Amniotic epithelial cell (primary cell): Measurements from ENCODE around the gene KCNJ12.
"Not testable (repeated sequence)": the region's sequence is repeated elsewhere in the genome, so short reads cannot be mapped to it uniquely, and the experiment has no call there.

ENCODE experiments used
- DNase-seq: peaks from one replicate; pipeline ENCODE4 v3.0.0-alpha.2; 2010; ENCODE audit warnings: low read depth

Gene KCNJ12

DNA sequence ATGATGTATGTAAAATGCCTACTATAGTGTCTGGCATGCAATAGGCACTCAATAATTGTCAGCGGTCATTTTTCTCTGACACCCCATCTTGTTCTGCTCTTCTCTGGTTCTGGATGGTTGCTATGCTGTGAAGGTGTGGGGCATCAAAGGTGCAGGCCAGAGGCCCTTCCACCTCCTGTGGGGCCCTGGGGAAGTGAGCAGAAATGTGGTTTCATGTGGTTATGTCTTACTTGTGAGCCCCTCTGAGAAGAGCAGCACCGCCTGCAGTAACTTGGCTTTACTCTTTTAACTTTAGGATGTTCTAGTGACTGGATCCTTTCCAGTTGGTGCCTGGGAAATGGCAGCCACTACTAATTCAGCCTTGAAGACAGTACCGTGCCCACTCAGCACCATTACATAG lies 32.1 kb downstream of the KCNJ12 start:
- not testable (repeated sequence) for DNase-seq

DNA sequence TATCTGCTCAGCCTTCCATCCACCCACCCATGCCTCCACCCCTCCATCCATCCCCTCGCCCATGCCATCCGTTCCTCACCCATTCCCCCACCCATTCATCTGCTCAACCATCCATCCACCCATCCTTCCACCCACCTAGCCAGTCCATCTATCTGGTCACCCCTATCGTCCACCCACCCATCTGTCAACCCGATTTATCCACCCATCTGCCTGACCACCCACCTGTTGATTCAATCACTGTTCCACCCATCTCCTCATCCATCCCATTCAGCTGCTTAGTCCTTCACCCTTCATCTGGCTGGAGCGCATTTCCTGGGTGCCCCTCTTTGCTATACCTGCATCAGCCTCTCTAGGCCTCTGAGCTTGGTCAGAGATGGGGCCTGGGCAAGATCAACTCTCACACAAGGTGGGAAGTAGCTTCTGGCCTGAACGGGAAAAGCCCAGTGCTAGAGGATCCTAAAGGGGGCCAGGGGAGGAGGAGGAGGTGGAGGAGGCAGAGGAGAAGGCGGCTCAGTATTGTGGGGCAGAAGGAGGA lies 32.7 kb downstream of the KCNJ12 start:
- not testable (repeated sequence) for DNase-seq

DNA sequence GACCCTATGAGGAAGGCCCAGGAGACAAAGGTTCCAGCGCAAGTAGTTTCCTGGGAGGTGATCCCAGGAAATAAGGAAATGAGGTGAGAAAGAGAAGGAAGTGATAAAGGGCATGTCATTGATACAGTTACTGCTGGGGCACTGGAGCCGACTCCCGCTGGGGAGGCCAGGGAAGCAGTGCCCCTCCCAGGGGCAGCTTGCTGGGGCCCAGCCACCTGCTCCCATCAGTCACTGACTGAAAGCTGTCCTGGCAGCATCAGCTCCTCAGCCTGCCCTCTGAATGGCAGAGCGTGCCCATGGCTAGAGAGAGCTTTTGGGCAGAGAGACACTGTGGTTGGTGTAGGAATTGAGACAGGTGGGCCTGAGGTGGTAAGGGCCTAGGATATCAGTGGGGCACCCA lies 33.2 kb downstream of the KCNJ12 start:
- not testable (repeated sequence) for DNase-seq

DNA sequence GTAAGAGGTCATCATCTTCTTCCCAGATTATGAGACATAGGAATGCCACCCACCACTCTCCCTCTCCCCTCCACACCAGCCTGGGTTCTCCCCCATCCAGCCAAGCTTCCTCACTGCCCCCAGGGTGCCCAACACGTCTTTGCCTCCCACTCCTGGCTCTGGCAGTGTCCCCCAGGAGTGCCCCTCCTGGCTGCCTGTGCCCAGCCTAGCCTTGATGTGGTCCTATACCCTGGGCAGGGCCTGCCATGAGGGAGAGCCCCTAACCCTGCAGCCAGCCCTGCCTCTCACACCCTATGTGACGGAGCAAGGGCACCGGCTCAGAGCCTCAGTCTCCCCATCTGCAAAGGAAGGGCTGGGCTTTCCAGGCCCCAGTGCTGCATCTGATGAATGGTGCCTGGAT lies 33.8 kb downstream of the KCNJ12 start:
- DNase-seq: not testable (repeated sequence)

DNA sequence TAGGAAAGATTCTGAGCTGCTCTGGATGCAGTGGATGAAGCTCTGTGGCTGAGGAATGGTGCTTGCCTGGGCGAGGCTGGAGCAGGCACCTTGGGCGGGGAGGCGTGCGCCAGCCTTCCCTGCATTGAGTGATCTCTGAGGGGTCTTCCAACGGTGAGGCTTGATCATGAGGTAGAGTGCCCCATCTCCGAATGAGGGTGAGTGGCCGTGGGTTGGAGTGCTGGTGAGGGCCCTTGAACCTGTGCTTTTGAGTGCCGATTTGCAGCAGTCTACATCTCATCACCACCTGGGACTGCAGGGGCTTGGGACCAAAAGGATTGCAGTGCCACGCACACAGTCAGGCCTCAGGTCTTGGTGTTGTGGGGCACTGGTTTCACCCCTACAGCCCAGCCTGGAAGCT lies 34.2 kb downstream of the KCNJ12 start:
- not testable (repeated sequence) for DNase-seq

DNA sequence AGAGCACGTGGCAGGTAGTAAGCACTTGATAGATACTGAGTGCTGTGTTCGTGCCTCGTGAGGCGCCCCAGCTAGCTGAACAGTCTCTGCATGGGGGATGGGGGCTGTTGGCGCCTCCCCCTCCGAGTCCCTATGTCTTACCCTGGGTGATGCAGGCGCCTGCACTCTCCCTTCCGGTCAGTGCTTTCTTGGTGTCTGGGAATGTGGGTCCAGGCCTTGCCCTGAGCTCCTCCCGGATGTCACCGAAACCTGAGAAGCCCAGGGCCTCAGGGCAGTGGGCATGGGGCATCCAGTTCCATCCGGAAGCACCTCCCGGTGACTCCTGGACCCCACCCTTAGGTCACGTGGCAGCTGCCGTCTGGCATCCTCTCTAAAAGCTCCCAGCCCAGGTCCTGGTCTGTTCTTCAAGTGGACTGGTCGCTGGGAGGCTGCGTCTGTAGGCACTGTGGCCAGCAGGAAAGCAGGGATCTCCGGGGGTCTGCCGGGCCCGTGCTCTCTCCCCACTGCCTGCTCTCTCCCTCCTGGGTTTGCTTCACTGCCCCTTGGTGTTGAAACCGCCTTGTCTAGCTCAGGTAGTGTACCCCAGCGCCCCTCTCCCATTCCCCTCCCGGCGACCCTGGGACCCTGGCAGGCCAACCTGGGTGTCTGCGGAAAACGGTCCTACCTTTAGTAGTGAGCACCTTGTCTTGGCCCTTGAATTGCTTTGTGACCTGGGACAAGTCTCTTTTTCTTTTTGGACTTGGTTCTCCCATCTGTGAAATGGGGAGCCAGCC lies 34.9 kb downstream of the KCNJ12 start:
- not testable (repeated sequence) for DNase-seq

DNA sequence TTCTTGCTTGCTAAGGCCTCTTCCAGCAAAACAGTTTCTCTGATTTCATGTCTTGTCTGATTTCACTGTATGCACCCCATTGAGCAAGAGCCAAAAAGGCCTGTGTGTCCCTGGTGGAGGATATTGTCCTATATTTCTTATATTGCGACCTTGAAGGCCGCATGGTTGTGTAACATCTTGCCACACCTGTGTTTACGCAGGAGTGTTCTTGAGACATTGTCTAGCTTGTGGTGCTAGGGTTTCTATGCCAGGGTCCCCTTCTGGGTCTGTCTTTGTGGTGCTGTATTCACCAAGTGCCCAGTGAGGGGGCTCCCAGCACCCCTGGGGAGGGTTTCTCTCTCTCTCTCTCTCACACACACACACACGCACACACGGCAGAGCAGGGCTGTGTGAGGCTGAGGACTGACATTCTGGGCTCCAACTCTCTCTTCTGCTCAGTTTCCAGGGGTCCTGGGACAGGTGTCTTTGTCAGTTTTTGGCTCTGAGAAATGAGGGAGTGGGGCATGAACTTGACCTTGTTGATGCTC lies 35.6 kb downstream of the KCNJ12 start:
- DNase-seq: not testable (repeated sequence)

DNA sequence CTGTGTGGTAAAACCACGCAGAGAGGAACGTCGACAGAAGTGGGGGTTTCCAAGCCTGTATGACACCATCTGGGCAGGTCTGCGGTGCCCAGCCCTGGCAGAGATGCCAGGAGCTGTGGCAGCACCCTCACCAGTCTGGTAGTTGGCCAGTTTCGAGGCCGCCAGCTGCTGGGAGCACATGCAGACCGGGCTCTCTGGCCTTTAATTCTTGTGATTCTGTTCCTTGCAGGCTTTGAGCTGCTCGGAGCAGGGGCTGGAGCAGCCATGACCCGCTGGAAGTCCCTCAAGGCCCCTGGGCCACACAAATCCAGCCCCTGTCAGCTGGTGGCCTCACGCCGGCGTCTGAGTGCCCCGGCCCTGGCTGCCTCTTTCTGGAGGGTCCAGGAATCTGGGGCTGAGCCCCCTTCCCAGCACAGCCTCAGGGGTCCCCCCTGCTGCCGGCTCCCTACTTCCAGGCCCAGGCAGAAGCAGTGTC lies 36.1 kb downstream of the KCNJ12 start:
- DNase-seq: not testable (repeated sequence)

DNA sequence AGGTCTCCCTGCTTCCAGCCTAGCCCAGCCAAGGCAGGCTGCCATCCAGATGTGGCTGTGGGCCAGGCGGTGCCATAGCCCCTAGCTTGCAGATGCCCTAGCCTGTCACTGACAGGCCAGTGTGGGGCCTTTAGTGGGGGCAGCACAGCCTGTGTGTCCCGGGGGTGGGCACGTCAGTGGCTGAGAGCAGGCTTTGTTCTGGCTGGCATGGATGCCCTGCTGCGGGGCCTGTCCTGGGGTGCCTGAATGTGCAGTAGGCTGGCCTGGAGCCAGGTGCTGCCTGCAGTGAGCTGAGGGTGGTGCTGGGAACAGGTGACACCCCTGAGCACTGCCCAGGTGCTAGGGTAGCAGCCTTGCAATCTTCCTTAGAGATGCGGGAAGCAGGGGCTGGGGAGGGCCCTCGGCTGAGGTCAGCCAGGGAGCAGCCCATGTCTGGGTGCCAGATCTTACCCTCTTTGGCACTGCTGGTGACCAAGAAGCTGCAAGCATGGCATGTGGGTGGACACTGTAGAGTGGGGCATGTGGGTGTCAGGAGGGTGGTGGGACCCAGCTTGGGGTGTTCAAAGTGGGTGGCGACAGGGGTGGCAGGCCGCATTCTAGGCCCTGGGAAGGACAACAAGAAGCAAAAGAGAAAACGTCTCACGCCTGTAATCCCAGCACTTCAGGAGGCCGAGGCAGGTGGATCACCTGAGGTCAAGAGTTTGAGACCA lies 37.6 kb downstream of the KCNJ12 start:
- DNase-seq: not testable (repeated sequence)

DNA sequence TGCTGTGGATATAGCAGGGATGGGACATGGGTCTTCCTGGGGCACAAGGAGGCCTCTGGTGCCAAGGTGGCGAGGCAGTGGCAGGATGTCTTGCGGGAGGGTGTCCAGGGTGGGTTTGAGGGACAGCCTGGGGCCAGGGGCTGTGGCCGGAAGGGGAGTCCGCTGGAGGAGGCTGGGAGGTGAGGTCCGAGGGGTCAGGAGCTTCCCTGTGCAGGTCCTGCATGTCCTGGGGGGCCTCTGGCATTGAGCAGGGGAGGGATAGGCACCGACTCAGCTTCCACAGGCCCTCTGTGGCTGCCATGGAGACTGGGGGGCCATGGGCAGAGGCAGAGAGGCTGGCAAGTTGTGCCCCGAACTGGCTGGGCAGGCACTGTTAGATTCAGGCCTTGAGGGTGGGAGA lies 38.5 kb downstream of the KCNJ12 start:
- DNase-seq: not testable (repeated sequence)

DNA sequence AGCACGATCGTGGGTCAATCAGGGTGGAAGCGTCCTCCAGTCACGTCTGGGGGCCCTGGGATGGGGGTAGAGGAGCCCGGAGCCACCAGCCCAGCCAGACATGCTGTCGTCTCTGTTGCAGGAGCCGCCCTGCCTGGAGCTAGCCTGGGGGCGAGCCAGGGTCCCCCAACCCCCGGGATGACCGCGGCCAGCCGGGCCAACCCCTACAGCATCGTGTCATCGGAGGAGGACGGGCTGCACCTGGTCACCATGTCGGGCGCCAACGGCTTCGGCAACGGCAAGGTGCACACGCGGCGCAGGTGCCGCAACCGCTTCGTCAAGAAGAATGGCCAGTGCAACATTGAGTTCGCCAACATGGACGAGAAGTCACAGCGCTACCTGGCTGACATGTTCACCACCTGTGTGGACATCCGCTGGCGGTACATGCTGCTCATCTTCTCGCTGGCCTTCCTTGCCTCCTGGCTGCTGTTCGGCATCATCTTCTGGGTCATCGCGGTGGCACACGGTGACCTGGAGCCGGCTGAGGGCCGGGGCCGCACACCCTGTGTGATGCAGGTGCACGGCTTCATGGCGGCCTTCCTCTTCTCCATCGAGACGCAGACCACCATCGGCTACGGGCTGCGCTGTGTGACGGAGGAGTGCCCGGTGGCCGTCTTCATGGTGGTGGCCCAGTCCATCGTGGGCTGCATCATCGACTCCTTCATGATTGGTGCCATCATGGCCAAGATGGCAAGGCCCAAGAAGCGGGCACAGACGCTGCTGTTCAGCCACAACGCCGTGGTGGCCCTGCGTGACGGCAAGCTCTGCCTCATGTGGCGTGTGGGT lies 39.2 kb downstream of the KCNJ12 start:
- DNase-seq: not testable (repeated sequence)

DNA sequence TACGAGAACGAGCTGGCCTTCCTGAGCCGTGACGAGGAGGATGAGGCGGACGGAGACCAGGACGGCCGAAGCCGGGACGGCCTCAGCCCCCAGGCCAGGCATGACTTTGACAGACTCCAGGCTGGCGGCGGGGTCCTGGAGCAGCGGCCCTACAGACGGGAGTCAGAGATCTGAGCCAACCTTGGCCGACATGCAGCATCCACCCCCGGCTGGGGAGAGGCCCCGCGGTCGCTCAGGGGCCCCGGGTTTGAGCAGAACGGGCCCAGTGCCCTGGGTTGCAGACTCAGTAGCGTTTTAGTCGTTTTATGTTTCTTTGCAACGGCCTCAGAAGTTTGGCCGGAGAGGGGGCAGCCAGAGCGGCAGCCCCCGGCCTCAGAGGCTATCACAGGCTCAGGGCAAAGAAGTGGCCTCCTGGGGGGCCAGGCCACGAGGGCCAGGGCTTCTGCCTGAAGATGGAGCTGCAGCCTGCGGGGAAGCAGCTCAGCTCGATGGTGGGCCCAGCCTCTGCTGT lies 40.4 kb downstream of the KCNJ12 start:
- not testable (repeated sequence) for DNase-seq

DNA sequence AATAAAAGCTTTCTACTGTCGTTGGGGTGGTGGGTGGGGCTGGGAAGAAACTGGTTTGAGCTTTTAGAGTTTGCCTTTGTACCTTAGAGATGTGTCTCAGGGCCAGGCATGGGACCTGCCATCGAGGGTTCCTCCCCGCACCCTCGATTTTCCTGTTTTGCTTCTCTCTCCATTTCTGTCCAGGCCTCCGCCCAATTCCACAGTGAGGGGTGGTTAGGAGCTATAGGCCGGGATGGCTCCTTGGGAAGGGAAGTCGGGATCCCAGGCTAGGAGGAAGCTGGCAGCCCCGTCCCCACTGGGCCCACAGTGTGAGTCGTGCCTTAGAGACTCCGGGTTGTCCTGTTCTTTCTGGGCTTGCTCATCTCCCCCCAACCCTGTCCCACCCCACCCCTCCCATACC lies 41.2 kb downstream of the KCNJ12 start:
- DNase-seq: not testable (repeated sequence)

DNA sequence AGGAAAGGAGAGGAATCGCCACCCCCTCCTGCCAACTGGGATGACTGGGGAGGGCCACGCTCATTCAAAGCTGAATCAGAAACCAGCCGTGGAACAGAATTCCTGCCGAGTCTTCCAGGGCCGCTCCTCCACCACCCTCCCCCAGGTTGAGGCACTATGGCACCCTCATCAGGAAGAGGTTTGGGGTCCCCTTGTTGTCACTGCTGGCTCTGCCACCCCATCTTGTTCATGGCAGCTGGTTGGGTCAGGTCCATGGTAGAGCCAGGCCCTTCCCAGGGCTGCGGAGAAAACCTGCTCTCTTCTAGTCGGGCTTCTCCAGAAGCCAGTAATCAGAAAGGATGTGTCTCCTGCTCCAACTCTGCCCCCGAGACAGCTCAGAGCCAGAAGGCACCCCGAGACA lies 41.8 kb downstream of the KCNJ12 start:
- no peak for DNase-seq

DNA sequence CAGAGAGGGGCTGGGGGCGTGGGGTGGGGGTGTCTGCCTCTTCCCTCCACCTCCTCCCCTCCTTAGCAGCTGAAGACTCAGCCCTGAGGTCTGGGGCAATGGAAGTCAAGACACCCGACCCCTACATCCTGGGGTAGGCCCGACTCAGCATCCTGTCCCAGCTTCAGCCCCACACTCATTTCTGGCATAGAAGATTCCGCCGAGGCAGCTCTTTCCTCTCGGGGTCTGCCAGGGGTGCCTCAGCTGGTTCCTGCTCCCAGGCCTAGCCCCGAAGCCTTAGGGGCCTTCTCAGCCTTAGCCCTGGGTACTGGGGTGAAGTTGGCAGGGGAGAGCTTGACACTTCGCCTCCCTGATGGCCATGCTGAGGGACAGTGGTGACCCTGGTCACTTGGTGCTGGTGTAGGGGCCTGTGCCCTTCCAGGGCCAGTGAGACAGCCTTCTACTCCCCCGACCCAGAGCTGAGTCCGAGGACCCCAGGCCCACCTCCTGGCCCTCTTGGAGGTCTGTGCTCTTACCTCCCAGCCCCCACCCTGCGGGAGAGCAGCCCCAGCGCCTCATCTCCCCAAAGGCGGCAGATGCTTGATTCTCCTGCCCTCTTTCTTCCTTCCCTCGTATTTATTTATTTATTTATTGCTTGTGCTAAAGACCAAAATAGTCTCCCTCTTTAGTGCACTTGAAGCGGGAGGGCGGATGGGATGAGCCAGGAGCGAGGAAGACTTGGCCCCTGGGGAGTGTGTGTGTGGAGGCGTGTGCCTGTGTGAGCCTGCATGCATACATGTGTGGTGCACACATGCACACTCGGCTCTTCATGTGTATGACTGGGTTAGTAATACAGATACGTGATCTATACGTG lies 42.5 kb downstream of the KCNJ12 start:
- no peak for DNase-seq

DNA sequence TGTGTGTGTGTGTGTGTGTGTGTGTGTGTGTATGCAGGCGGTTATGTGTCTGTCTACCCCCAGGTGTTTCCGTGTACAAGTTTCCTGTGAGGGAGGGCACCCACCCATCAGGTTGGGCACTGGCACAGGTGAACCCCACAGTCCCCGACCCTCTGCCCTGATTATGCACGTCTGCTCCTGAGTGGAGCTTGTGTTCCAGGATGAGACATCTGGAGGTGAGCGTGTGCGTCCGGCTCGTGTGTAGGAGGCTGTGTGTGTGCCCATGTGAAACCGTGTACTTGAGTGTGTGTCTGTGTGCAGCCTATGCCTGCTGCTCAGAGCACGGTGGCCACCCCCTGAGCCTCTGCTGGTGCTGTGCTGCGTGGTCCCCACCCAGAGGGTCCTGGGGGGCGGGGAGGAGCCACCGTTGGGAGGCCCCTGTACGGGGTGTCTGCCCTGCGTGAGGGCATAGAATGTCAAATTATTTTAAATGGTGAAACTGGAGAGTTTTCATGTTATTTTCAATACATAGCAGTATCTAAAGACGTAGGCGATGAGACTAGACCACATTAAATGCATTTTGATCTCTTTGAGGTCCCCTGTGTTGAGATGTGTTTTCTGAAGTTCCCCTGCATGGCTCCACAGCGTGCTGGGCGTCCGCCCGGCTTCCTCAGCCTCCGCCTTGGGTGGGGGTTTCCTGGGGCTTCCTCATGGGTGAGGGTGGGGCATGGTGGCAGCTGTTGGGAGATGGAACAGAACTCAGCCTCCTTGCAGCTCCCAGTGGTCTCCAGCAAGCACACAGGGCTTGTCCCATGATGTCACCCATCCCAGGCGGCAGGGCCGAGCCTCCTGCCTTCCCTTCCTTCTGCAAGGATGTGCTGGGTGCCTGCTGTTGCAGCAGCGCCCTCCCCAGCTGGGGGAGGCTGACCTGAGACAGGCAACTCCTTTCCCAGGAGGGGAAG lies 43.4 kb downstream of the KCNJ12 start:
- no peak for DNase-seq

DNA sequence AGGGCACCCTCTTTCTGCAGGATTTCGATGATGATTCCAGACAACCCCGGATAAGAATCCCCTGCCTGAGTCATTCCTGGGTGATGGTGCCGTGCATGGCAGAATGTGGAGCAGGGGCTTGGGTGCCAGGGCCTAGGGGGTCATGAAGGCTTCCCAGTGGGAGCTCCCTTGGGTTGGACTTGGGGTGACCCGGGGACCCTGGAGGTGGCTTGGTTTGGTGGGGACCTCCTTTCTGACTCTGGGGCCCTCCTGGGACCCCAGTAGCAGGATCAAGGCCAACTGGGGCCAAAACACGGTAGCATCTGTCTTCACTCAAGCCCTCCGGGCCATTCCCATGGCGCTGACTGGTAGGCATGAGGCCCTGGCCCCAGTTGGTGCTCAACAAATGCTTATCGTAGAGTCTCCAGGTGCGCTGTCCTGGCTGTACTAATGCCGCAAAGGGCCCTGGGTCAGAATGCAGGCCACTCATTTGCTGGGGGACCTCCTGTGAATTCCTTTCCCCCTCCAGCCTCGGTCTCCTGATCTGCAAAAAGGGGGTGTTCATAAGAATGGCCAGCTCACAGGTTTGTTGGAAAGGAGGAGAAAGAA lies 44.4 kb downstream of the KCNJ12 start:
- not testable (repeated sequence) for DNase-seq

DNA sequence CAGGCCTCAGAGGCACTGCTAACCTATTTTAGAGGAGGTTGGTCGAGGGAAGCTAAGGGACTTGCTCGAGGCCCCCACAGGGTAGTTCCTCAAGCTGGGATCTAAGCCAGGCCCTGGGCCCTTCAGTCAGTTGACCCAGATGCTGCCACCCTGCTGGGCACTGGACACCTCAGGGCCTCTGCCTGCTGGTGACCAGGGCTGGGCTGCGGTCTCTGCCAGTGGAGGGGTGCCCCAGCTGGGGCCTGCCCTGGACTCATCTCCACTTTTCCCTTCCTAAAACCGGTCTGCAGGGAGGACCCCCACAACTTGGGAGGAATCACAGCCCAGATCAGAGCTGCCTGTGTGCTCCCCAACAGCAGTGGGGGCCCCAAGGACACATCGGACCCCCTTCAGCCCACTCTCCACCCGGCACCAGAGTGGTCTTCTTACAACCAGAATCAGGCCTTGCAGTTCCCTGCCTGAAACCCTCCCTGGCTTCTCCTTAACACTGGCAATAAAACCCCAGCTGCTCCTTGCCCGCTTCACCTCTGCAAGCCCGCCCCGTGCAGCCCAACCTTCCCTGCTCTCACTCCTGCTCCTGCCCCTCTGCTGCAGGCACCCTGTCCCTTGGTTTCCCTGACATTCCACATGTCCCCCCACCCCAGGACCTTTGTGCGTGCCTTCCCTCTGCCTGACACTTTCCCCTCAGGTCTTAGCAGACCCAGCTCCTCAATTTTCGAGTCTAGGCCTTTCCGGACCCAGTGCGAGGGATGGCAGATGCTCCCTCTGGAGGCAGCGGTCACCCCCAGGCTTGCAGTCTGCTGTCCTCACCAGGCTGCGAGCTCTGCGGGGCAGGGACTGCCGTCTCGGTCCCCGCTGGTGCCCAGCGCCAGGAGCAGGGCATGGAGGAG lies 45.5 kb downstream of the KCNJ12 start:
- DNase-seq: not testable (repeated sequence)
